Sigmoid colon (tissue), 7 donors: ENCODE results near the gene CBFA2T3. TPM values are rescaled to one million over a fixed set of nuclear protein-coding genes. Genes with fewer than 3 reads are reported as not detected.
"Not testable (repeated sequence)": the region's sequence is repeated elsewhere in the genome, so short reads cannot be mapped to it uniquely, and the experiment has no call there.

Source experiments
- DNase-seq: peaks from one replicate; pipeline ENCODE4 v3.0.0-alpha.2; 2019
- H3K27ac ChIP-seq, 4 donors: fragments of 200-600 bp; sonication (generic); one replicate each; pipeline ENCODE4 v1.5.1; 2016 to 2019; ENCODE audit warnings: mild to moderate bottlenecking in 1 of 4
- H3K27me3 ChIP-seq, 3 donors: fragments of 200-600 bp; sonication (generic); one replicate each; pipeline ENCODE4 v1.5.1; 2019; ENCODE audit warnings: mild to moderate bottlenecking in 1 of 3
- H3K36me3 ChIP-seq, 4 donors: fragments of 200-600 bp; sonication (generic); one replicate each; pipeline ENCODE4 v1.5.1; 2016 to 2019
- H3K4me1 ChIP-seq, 4 donors: fragments of 200-600 bp; sonication (generic); one replicate each; pipeline ENCODE4 v1.5.1; 2017 to 2019
- H3K4me3 ChIP-seq, 4 donors: fragments of 200-600 bp; sonication (generic); one replicate each; pipeline ENCODE4 v1.5.1; 2017 to 2019; ENCODE audit warnings: mild to moderate bottlenecking in 2 of 4, moderate library complexity in 1 of 4
- H3K9me3 ChIP-seq, 4 donors: fragments of 200-600 bp in 3 of 4; sonication (generic) in 3 of 4; one replicate each; pipeline versions ENCODE4 v1.5.1 to v1.6.1; 2013 to 2019
- CTCF ChIP-seq, 4 experiments: fragments of 450-650 bp in 3 of 4; fragments of 200-600 bp in 1 of 4; IDR thresholded peaks; one replicate each; pipeline ENCODE4 v1.5.1; 2016 to 2019; ENCODE audit warnings: antibody characterized with exemption in 4 of 4, mild to moderate bottlenecking in 3 of 4, moderate library complexity in 2 of 4
- EP300 ChIP-seq, 4 donors: sonication (generic); formaldehyde crosslinking; IDR thresholded peaks; one replicate each; pipeline ENCODE4 v1.6.1; 2017; ENCODE audit warnings: antibody characterized with exemption in 4 of 4
- POLR2A ChIP-seq, 2 donors: fragments of 450-650 bp; IDR thresholded peaks; one replicate each; pipeline ENCODE4 v1.6.1; 2016; ENCODE audit warnings: antibody characterized with exemption in 2 of 2, mild to moderate bottlenecking in 2 of 2, moderate library complexity in 2 of 2
- POLR2AphosphoS5 ChIP-seq, 4 donors: sonication (generic); formaldehyde crosslinking; IDR thresholded peaks; one replicate each; pipeline ENCODE4 v1.6.1; 2017; ENCODE audit warnings: antibody characterized with exemption in 4 of 4
- WGBS, 2 donors: extraction: QIAGEN DNeasy Blood & Tissue Kit; methylation state at CpG; one replicate each; pipeline ENCODE4 v1.1.7; 2013; 5-methylcytosine and 5-hydroxymethylcytosine counted together
- intact Hi-C: fragments of 100-400 bp; cut with DNase I; formaldehyde crosslinking; loops from one replicate; pipeline ENCODE4 v1.15.1; 2023
- polyA plus RNA-seq, 3 donors: library from polyadenylated mRNA; stranded (reverse); fragments of 200-250 nt; gene quantifications; one replicate each; pipeline ENCODE4 v1.2.3, GENCODE V29; 2013
- total RNA-seq, 4 donors: library from RNA; depleted of rRNA; stranded (reverse); fragments of >200 nt; gene quantifications; one replicate each; pipeline ENCODE4 v1.1.0, GENCODE V29; 2016
- donor health status: healthy with polysubstance abuse.
- donor health status: Bipolar disorder and iron deficiency.
- donor health status: healthy.

The CBFA2T3 gene
- total and polyA plus RNA-seq, 7 donors: 0.95 to 26.8 (median 4.3) TPM

GRCh38 chr16:88893127-88893968 is 83.7 kb downstream of the CBFA2T3 start:
- Histone ChIP-seq H3K4me3 (no peak overlapping the region), H3K27ac (no peak overlapping the region), H3K4me1 (no peaks in the 10 kb centered on the region), H3K27me3 (no peaks in the 10 kb centered on the region), H3K36me3 (no peaks in the 10 kb centered on the region), H3K9me3 (no peaks in the 10 kb centered on the region)
- DNase-seq: no peak
- intact Hi-C loops: no loop called here
- 73 to 89% methylated on average over 19 of the region's 19 CpGs for WGBS, 2 donors
- TF ChIP-seq POLR2AphosphoS5 (IDR thresholded peaks at IDR 0.05) (no peak), CTCF (IDR thresholded peaks at IDR 0.05) (no peak), EP300 (IDR thresholded peaks at IDR 0.05) (no peak), POLR2A (IDR thresholded peaks at IDR 0.05) (no peak)

- DNase-seq: no peak
- Histone ChIP-seq H3K27me3 (no peaks in the 10 kb centered on the region), H3K36me3 (no peaks in the 10 kb centered on the region), H3K4me1 (peaks cover 0 to 4% (median 0%) of the 10 kb centered on the region in 4 donors), H3K9me3 (no peaks in the 10 kb centered on the region), H3K4me3 (no peak overlapping the region), H3K27ac (no peak overlapping the region)
- no peak for TF ChIP-seq CTCF (IDR thresholded peaks at IDR 0.05)
- TF ChIP-seq EP300 (IDR thresholded peaks at IDR 0.05): no peak
- no peak for TF ChIP-seq POLR2AphosphoS5 (IDR thresholded peaks at IDR 0.05)
- TF ChIP-seq POLR2A (IDR thresholded peaks at IDR 0.05): no peak
- intact Hi-C loops: no loop called here
- WGBS, 2 donors: 72 to 89% methylated on average over 20 of the region's 20 CpGs
Measured at GRCh38 chr16:88892065-88892464, 84.9 kb downstream of the CBFA2T3 start.

DNA sequence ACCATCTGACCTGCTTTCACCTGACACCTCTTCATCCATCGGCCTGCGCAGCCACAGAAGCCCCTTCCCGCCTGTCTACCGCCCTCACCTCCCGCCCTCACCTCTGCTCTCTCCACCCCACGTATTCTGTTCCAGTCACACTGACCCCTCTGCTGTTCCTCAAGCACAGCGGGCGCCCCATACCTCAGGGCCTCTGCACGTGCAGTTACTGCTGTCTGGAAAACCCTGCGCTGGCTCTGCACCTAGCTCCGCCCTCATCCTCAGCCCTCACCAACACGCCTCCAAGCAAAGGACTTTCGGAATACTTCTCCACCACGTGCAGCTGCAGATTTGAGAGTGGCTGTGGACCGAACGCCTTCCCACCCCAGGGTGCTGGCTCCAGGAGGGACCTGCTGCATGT is 85.9 kb downstream of the CBFA2T3 start:
- intact Hi-C loops: no loop called here
- Histone ChIP-seq H3K27me3 (peaks cover 0 to 3% (median 0%) of the 10 kb centered on the region in 3 donors), H3K4me3 (no peak overlapping the region), H3K4me1 (peaks cover 0 to 4% (median 0%) of the 10 kb centered on the region in 4 donors), H3K27ac (no peak overlapping the region), H3K9me3 (no peaks in the 10 kb centered on the region), H3K36me3 (no peaks in the 10 kb centered on the region)
- 74 to 93% methylated on average over 16 of the region's 16 CpGs for WGBS, 2 donors
- no peak for TF ChIP-seq EP300 (IDR thresholded peaks at IDR 0.05)
- no peak for TF ChIP-seq CTCF (IDR thresholded peaks at IDR 0.05)
- TF ChIP-seq POLR2A (IDR thresholded peaks at IDR 0.05): no peak
- no peak for TF ChIP-seq POLR2AphosphoS5 (IDR thresholded peaks at IDR 0.05)
- DNase-seq: no peak

GRCh38 chr16:88889702-88890352 is 87.2 kb downstream of the CBFA2T3 start:
- H3K36me3 ChIP-seq, H3K4me3 ChIP-seq, DNase-seq, H3K27ac ChIP-seq, intact Hi-C loops, H3K27me3 ChIP-seq, H3K9me3 ChIP-seq, H3K4me1 ChIP-seq: not testable (repeated sequence)
- 88 to 96% methylated on average over 48 of the region's 48 CpGs for WGBS, 2 donors
